Sigmoid colon (tissue), 7 donors: ENCODE results near the gene LRP1. TPM values are rescaled to one million over a fixed set of nuclear protein-coding genes. Genes with fewer than 3 reads are reported as not detected.

Experiments
- DNase-seq: peaks from one replicate; pipeline ENCODE4 v3.0.0-alpha.2; 2019
- H3K27ac ChIP-seq, 4 donors: fragments of 200-600 bp; sonication (generic); one replicate each; pipeline ENCODE4 v1.5.1; 2016 to 2019; ENCODE audit warnings: mild to moderate bottlenecking in 1 of 4
- H3K27me3 ChIP-seq, 3 donors: fragments of 200-600 bp; sonication (generic); one replicate each; pipeline ENCODE4 v1.5.1; 2019; ENCODE audit warnings: mild to moderate bottlenecking in 1 of 3
- H3K36me3 ChIP-seq, 4 donors: fragments of 200-600 bp; sonication (generic); one replicate each; pipeline ENCODE4 v1.5.1; 2016 to 2019
- H3K4me1 ChIP-seq, 4 donors: fragments of 200-600 bp; sonication (generic); one replicate each; pipeline ENCODE4 v1.5.1; 2017 to 2019
- H3K4me3 ChIP-seq, 4 donors: fragments of 200-600 bp; sonication (generic); one replicate each; pipeline ENCODE4 v1.5.1; 2017 to 2019; ENCODE audit warnings: mild to moderate bottlenecking in 2 of 4, moderate library complexity in 1 of 4
- H3K9me3 ChIP-seq, 4 donors: fragments of 200-600 bp in 3 of 4; sonication (generic) in 3 of 4; one replicate each; pipeline versions ENCODE4 v1.5.1 to v1.6.1; 2013 to 2019
- CTCF ChIP-seq, 4 experiments: fragments of 450-650 bp in 3 of 4; fragments of 200-600 bp in 1 of 4; IDR thresholded peaks; one replicate each; pipeline ENCODE4 v1.5.1; 2016 to 2019; ENCODE audit warnings: antibody characterized with exemption in 4 of 4, mild to moderate bottlenecking in 3 of 4, moderate library complexity in 2 of 4
- EP300 ChIP-seq, 4 donors: sonication (generic); formaldehyde crosslinking; IDR thresholded peaks; one replicate each; pipeline ENCODE4 v1.6.1; 2017; ENCODE audit warnings: antibody characterized with exemption in 4 of 4
- POLR2A ChIP-seq, 2 donors: fragments of 450-650 bp; IDR thresholded peaks; one replicate each; pipeline ENCODE4 v1.6.1; 2016; ENCODE audit warnings: antibody characterized with exemption in 2 of 2, mild to moderate bottlenecking in 2 of 2, moderate library complexity in 2 of 2
- POLR2AphosphoS5 ChIP-seq, 4 donors: sonication (generic); formaldehyde crosslinking; IDR thresholded peaks; one replicate each; pipeline ENCODE4 v1.6.1; 2017; ENCODE audit warnings: antibody characterized with exemption in 4 of 4
- WGBS, 2 donors: extraction: QIAGEN DNeasy Blood & Tissue Kit; methylation state at CpG; one replicate each; pipeline ENCODE4 v1.1.7; 2013; 5-methylcytosine and 5-hydroxymethylcytosine counted together
- intact Hi-C: fragments of 100-400 bp; cut with DNase I; formaldehyde crosslinking; loops from one replicate; pipeline ENCODE4 v1.15.1; 2023
- polyA plus RNA-seq, 3 donors: library from polyadenylated mRNA; stranded (reverse); fragments of 200-250 nt; gene quantifications; one replicate each; pipeline ENCODE4 v1.2.3, GENCODE V29; 2013
- total RNA-seq, 4 donors: library from RNA; depleted of rRNA; stranded (reverse); fragments of >200 nt; gene quantifications; one replicate each; pipeline ENCODE4 v1.1.0, GENCODE V29; 2016
- donor health status: healthy with polysubstance abuse.
- donor health status: Bipolar disorder and iron deficiency.
- donor health status: healthy.

LRP1 gene
- total and polyA plus RNA-seq, 7 donors: 11.4 to 262 (median 147) TPM

DNA sequence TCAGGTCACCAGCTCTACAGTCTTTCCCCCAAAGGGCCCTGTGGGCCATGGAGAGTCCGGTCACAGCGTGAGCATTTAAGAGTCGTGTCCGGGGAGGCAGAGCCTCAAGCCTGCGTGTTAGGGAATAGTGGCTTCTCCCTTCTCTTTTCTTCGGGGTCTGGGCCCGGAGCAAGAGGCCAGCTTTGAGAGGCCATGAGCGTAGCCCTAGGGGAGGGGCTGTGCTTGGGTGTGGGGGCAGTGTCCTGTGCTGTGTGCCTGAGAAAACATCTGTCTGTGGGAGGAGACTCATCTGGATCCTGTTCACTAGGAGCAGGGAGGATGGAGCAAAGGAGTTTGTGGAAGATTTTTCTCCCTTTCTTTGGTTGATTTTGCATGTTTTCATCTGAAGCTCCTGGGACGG is 13.8 kb downstream of the LRP1 start:
- TF ChIP-seq POLR2AphosphoS5 (IDR thresholded peaks at IDR 0.05) (no peak), CTCF (IDR thresholded peaks at IDR 0.05) (no peak), EP300 (IDR thresholded peaks at IDR 0.05) (no peak), POLR2A (IDR thresholded peaks at IDR 0.05) (no peak)
- Histone ChIP-seq H3K4me3 (no peak overlapping the region), H3K36me3 (peaks cover 30 to 90% (median 61%) of the 10 kb centered on the region in 4 donors), H3K27ac (peak overlapping the region; percentile 44 to 62 (median 48)), H3K9me3 (no peaks in the 10 kb centered on the region), H3K4me1 (peaks cover 0 to 64% (median 35%) of the 10 kb centered on the region in 4 donors), H3K27me3 (no peaks in the 10 kb centered on the region)
- no peak for DNase-seq
- WGBS, 2 donors: 84 to 88% methylated on average over 9 of the region's 9 CpGs
- intact Hi-C loops: no loop called here

GRCh38 chr12:57142727-57143126 is 14.4 kb downstream of the LRP1 start:
- Histone ChIP-seq H3K4me3 (no peak overlapping the region), H3K27ac (peak overlapping the region; percentile 44 to 62 (median 48)), H3K9me3 (no peaks in the 10 kb centered on the region), H3K27me3 (no peaks in the 10 kb centered on the region), H3K4me1 (peaks cover 0 to 65% (median 38%) of the 10 kb centered on the region in 4 donors), H3K36me3 (peaks cover 30 to 96% (median 64%) of the 10 kb centered on the region in 4 donors)
- intact Hi-C loops: no loop called here
- WGBS, 2 donors: 79 to 85% methylated on average over 7 of the region's 7 CpGs
- no peak for DNase-seq
- no peak for TF ChIP-seq EP300 (IDR thresholded peaks at IDR 0.05)
- TF ChIP-seq POLR2A (IDR thresholded peaks at IDR 0.05): no peak
- no peak for TF ChIP-seq POLR2AphosphoS5 (IDR thresholded peaks at IDR 0.05)
- no peak for TF ChIP-seq CTCF (IDR thresholded peaks at IDR 0.05)

DNA sequence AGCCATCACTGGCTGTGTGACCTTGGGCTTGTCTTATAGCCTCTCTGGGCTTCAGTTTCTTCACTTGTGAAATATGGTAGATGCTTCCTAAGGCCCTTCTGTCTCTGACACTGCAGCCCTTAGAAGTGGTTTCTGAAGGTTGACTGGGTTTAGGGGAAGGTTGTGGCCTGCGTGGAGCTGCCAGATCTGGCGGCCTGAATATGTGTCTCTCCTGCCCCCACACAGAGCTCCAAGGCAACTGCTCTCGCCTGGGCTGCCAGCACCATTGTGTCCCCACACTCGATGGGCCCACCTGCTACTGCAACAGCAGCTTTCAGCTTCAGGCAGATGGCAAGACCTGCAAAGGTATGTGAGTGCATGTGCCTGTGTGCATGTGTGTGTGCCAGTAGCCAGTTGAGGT is 15.2 kb downstream of the LRP1 start:
- TF ChIP-seq POLR2A (IDR thresholded peaks at IDR 0.05) (no peak), EP300 (IDR thresholded peaks at IDR 0.05) (no peak), POLR2AphosphoS5 (IDR thresholded peaks at IDR 0.05) (no peak)
- peak overlapping the region in 3 of 4 donors; percentile 47 to 62 (median 48) for H3K27ac ChIP-seq
- 75 to 88% methylated on average over 4 of the region's 4 CpGs for WGBS, 2 donors

GRCh38 chr12:57145460-57146059 is 17.3 kb downstream of the LRP1 start:
- H3K4me3 ChIP-seq: no peak overlapping the region
- TF ChIP-seq POLR2AphosphoS5 (IDR thresholded peaks at IDR 0.05): no peak
- TF ChIP-seq EP300 (IDR thresholded peaks at IDR 0.05): no peak
- no peak for TF ChIP-seq CTCF (IDR thresholded peaks at IDR 0.05)
- no peaks in the 10 kb centered on the region for H3K27me3 ChIP-seq
- H3K27ac ChIP-seq: peak overlapping the region; percentile 79 to 85 (median 84)
- DNase-seq: no peak
- 74 to 77% methylated on average over 10 of the region's 10 CpGs for WGBS, 2 donors
- H3K36me3 ChIP-seq: peaks cover 30 to 72% (median 51%) of the 10 kb centered on the region in 4 donors
- H3K4me1 ChIP-seq: peaks cover 0 to 69% (median 52%) of the 10 kb centered on the region in 4 donors
- H3K9me3 ChIP-seq: no peaks in the 10 kb centered on the region
- intact Hi-C loops: no loop called here

More for the DNA sequence above, 15.2 kb downstream of the LRP1 start:
- DNase-seq: no peak
- Histone ChIP-seq H3K4me3 (no peak overlapping the region), H3K36me3 (peaks cover 30 to 93% (median 64%) of the 10 kb centered on the region in 4 donors), H3K9me3 (no peaks in the 10 kb centered on the region), H3K4me1 (peaks cover 0 to 65% (median 39%) of the 10 kb centered on the region in 4 donors), H3K27me3 (no peaks in the 10 kb centered on the region)
- intact Hi-C loops: no loop called here

DNA sequence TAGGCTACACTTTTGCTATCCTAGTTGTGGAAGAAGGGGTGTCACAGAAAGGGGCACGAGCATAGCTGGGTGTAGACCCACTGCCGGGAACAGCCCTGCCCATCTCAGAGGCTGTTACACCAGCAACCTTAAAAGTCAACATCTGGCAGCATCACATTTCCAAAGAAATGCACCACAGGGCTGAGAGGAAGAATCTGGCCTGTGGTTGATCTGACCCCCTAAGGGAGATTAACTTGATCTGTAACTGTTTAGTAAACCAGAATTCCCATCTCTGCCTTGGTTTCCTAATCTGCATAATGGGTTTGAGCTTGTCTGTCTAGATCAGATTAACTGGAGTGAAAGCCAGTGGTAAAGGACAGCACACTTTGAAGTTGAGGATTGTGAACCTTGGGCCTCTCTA is 17.8 kb downstream of the LRP1 start:
- H3K27ac ChIP-seq: peak overlapping the region; percentile 79 to 85 (median 84)
- 55 to 77% methylated on average over 2 of the region's 2 CpGs for WGBS, 2 donors
- H3K4me3 ChIP-seq: no peak overlapping the region
- H3K4me1 ChIP-seq: peaks cover 0 to 74% (median 57%) of the 10 kb centered on the region in 4 donors
- no peaks in the 10 kb centered on the region for H3K27me3 ChIP-seq
- H3K9me3 ChIP-seq: no peaks in the 10 kb centered on the region
- H3K36me3 ChIP-seq: peaks cover 30 to 67% (median 48%) of the 10 kb centered on the region in 4 donors
- DNase-seq: no peak
- TF ChIP-seq POLR2A (IDR thresholded peaks at IDR 0.05) (no peak), POLR2AphosphoS5 (IDR thresholded peaks at IDR 0.05) (no peak), CTCF (IDR thresholded peaks at IDR 0.05) (no peak), EP300 (IDR thresholded peaks at IDR 0.05) (no peak)
- intact Hi-C loops: no loop called here
